Trophoblast cell (in vitro differentiated cells and primary cell): ENCODE results near the gene KIRREL3.

Source experiments
- DNase-seq, 2 donors: peaks; one replicate each; pipeline ENCODE4 v3.0.0-alpha.2; 2016
- H2AFZ ChIP-seq: 2 replicates; pipeline ENCODE4 v1.6.1; 2013; ENCODE audit warnings: low read length, moderate library complexity, mild to moderate bottlenecking; ENCODE audit not compliant: insufficient read depth, poor library complexity
- H2AK5ac ChIP-seq: 2 replicates; pipeline ENCODE4 v1.6.1; 2013; ENCODE audit warnings: mild to moderate bottlenecking, low read length
- H2BK120ac ChIP-seq: 2 replicates; pipeline ENCODE4 v1.6.1; 2013; ENCODE audit warnings: low read length, mild to moderate bottlenecking, moderate library complexity; ENCODE audit not compliant: insufficient read depth, poor library complexity
- H2BK12ac ChIP-seq: 2 replicates; pipeline ENCODE4 v1.6.1; 2013; ENCODE audit warnings: mild to moderate bottlenecking, low read length, moderate library complexity
- H2BK5ac ChIP-seq: 2 replicates; pipeline ENCODE4 v1.6.1; 2013; ENCODE audit warnings: low read length, low read depth, moderate library complexity, mild to moderate bottlenecking; ENCODE audit not compliant: poor library complexity
- H3K14ac ChIP-seq: 2 replicates; pipeline ENCODE4 v1.6.1; 2013; ENCODE audit warnings: mild to moderate bottlenecking, low read length
- H3K18ac ChIP-seq: 2 replicates; pipeline ENCODE4 v1.6.1; 2013; ENCODE audit warnings: mild to moderate bottlenecking, low read length
- H3K23ac ChIP-seq: 2 replicates; pipeline ENCODE4 v1.6.1; 2013; ENCODE audit warnings: low read length
- H3K27ac ChIP-seq: 2 replicates; pipeline ENCODE4 v1.5.1; 2013; ENCODE audit warnings: low read depth, mild to moderate bottlenecking, inconsistent platforms, low read length, moderate library complexity
- H3K27me3 ChIP-seq: 2 replicates; pipeline ENCODE4 v1.6.1; 2013; ENCODE audit warnings: inconsistent platforms, mild to moderate bottlenecking, low read length, moderate library complexity; ENCODE audit not compliant: insufficient read depth
- H3K36me3 ChIP-seq, 2 experiments: 1 replicate in 1 of 2; 2 replicates in 1 of 2; pipeline ENCODE4 v1.6.1; 2013; ENCODE audit warnings: low read length in 2 of 2, mild to moderate bottlenecking in 2 of 2, moderate library complexity in 1 of 2; ENCODE audit not compliant: insufficient read depth in 2 of 2, control insufficient read depth in 1 of 2
- H3K4ac ChIP-seq: 2 replicates; pipeline ENCODE4 v1.6.1; 2013; ENCODE audit warnings: low read depth, mild to moderate bottlenecking, low read length, moderate library complexity
- H3K4me1 ChIP-seq, 2 experiments: 1 replicate in 1 of 2; 2 replicates in 1 of 2; pipeline ENCODE4 v1.6.1; 2013; ENCODE audit warnings: low read length in 2 of 2, mild to moderate bottlenecking in 2 of 2, moderate library complexity in 1 of 2; ENCODE audit not compliant: insufficient read depth in 2 of 2, control insufficient read depth in 1 of 2
- H3K4me2 ChIP-seq: 2 replicates; pipeline ENCODE4 v1.6.1; 2013; ENCODE audit warnings: inconsistent platforms, mild to moderate bottlenecking, low read length, moderate library complexity
- H3K4me3 ChIP-seq: 2 replicates; pipeline ENCODE4 v1.5.1; 2013; ENCODE audit warnings: mild to moderate bottlenecking, low read depth, low read length, inconsistent platforms
- H3K79me1 ChIP-seq: one replicate; pipeline ENCODE4 v1.6.1; 2013; ENCODE audit warnings: low read length
- H3K79me2 ChIP-seq: 2 replicates; pipeline ENCODE4 v1.6.1; 2013; ENCODE audit warnings: low read length, mild to moderate bottlenecking; ENCODE audit not compliant: control insufficient read depth, insufficient read depth, poor library complexity
- H3K9ac ChIP-seq: 2 replicates; pipeline ENCODE4 v1.6.1; 2013; ENCODE audit warnings: mild to moderate bottlenecking, low read length
- H3K9me3 ChIP-seq: 2 replicates; pipeline ENCODE4 v1.6.1; 2013; ENCODE audit warnings: low read depth, mild to moderate bottlenecking, control low read depth, inconsistent platforms, low read length; ENCODE audit not compliant: insufficient read depth
- H4K12ac ChIP-seq: 2 replicates; pipeline ENCODE4 v1.6.1; 2013; ENCODE audit warnings: low read depth, mild to moderate bottlenecking, low read length, moderate library complexity
- H4K8ac ChIP-seq: 2 replicates; pipeline ENCODE4 v1.6.1; 2013; ENCODE audit warnings: low read depth, mild to moderate bottlenecking, low read length, moderate library complexity
- H4K91ac ChIP-seq: one replicate; pipeline ENCODE4 v1.6.1; 2013; ENCODE audit warnings: low read depth, mild to moderate bottlenecking, low read length, moderate library complexity
- WGBS: extraction: QIAGEN DNeasy Blood & Tissue Kit; methylation state at CpG from one replicate; pipeline ENCODE4 v1.1.7; 2013; ENCODE audit warnings: missing lambda C conversion rate; ENCODE audit not compliant: insufficient read length, insufficient coverage; ENCODE audit errors: extremely low coverage; 5-methylcytosine and 5-hydroxymethylcytosine counted together

KIRREL3 gene

DNA sequence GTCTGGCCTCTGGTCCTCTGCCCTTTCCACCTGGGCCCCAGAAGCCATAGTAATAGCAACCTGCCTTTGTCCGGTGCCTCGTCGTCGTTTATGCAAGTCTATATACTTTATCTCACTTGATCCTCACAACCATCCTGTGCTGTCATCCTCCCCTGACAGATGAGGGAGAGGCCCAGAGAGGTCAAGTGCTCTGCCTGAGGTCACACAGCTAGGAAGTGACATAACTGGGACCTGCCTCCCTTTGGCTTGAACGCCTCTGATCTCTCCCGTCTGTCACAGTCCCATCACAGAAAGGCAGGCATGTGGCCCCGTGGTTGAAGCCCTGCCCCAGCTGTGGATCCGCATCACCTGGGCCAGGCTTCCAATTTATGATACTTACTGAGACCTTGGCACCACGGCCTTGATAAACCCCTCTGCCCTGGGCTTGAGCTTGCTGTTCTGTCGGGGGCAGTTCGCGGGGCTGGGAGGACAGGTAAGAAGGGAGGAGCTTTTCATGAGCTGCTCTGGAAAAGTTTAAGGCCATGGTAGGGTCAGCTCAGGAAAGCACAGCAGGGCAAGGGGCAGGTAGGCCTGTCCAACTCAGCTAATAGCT lies 398.1 kb downstream of the KIRREL3 start:
- H2BK12ac ChIP-seq = no peak overlapping the region
- no peak overlapping the region for H4K8ac ChIP-seq
- no peak overlapping the region for H4K12ac ChIP-seq
- no peaks in the 10 kb centered on the region for H3K36me3 ChIP-seq
- H4K91ac ChIP-seq = no peak overlapping the region
- no peak overlapping the region for H3K27ac ChIP-seq
- H3K18ac ChIP-seq = no peak overlapping the region
- H2BK120ac ChIP-seq = no peak overlapping the region
- no peak overlapping the region for H2BK5ac ChIP-seq
- no peak overlapping the region for H2AK5ac ChIP-seq
- H3K4me2 ChIP-seq = no peak overlapping the region
- no peak overlapping the region for H3K14ac ChIP-seq
- H2AFZ ChIP-seq = no peak overlapping the region
- no peaks in the 10 kb centered on the region for H3K9me3 ChIP-seq
- no peaks in the 10 kb centered on the region for H3K79me2 ChIP-seq
- no peak for DNase-seq
- no peaks in the 10 kb centered on the region for H3K4me1 ChIP-seq
- H3K4me3 ChIP-seq = no peak overlapping the region
- H3K27me3 ChIP-seq = no peaks in the 10 kb centered on the region
- H3K9ac ChIP-seq = no peak overlapping the region
- no peak overlapping the region for H3K4ac ChIP-seq
- H3K79me1 ChIP-seq = no peaks in the 10 kb centered on the region
- H3K23ac ChIP-seq = no peak overlapping the region
- no CpG with 5 or more reads among the region's 12 CpGs for WGBS

GRCh38 chr11:126601550-126602215 lies 398.9 kb downstream of the KIRREL3 start:
- no peak for DNase-seq
- no peak overlapping the region for H3K4me3 ChIP-seq
- H2BK120ac ChIP-seq = no peak overlapping the region
- no peaks in the 10 kb centered on the region for H3K79me1 ChIP-seq
- H2BK5ac ChIP-seq = no peak overlapping the region
- no peak overlapping the region for H3K27ac ChIP-seq
- no peak overlapping the region for H2BK12ac ChIP-seq
- no peak overlapping the region for H4K91ac ChIP-seq
- no peak overlapping the region for H3K4me2 ChIP-seq
- H3K79me2 ChIP-seq = no peaks in the 10 kb centered on the region
- no peak overlapping the region for H3K4ac ChIP-seq
- no peaks in the 10 kb centered on the region for H3K4me1 ChIP-seq
- no peaks in the 10 kb centered on the region for H3K9me3 ChIP-seq
- no peaks in the 10 kb centered on the region for H3K36me3 ChIP-seq
- H4K8ac ChIP-seq = no peak overlapping the region
- no peak overlapping the region for H2AFZ ChIP-seq
- no peak overlapping the region for H4K12ac ChIP-seq
- H2AK5ac ChIP-seq = no peak overlapping the region
- no peak overlapping the region for H3K9ac ChIP-seq
- no peak overlapping the region for H3K18ac ChIP-seq
- H3K14ac ChIP-seq = no peak overlapping the region
- no CpG with 5 or more reads among the region's 22 CpGs for WGBS
- no peak overlapping the region for H3K23ac ChIP-seq
- no peaks in the 10 kb centered on the region for H3K27me3 ChIP-seq

GRCh38 chr11:126601136-126601535 lies 399.4 kb downstream of the KIRREL3 start:
- Histone ChIP-seq H3K4ac (no peak overlapping the region), H2AFZ (no peak overlapping the region), H2BK120ac (no peak overlapping the region), H2BK12ac (no peak overlapping the region), H4K12ac (no peak overlapping the region), H3K27ac (no peak overlapping the region), H2BK5ac (no peak overlapping the region), H2AK5ac (no peak overlapping the region), H3K18ac (no peak overlapping the region), H3K79me1 (no peaks in the 10 kb centered on the region), H3K27me3 (no peaks in the 10 kb centered on the region), H3K79me2 (no peaks in the 10 kb centered on the region), H4K8ac (no peak overlapping the region), H3K4me1 (no peaks in the 10 kb centered on the region), H3K23ac (no peak overlapping the region), H3K36me3 (no peaks in the 10 kb centered on the region), H3K4me2 (no peak overlapping the region), H4K91ac (no peak overlapping the region), H3K14ac (no peak overlapping the region), H3K9ac (no peak overlapping the region), H3K4me3 (no peak overlapping the region), H3K9me3 (no peaks in the 10 kb centered on the region)
- no peak for DNase-seq
- no CpG with 5 or more reads among the region's 5 CpGs for WGBS

DNA sequence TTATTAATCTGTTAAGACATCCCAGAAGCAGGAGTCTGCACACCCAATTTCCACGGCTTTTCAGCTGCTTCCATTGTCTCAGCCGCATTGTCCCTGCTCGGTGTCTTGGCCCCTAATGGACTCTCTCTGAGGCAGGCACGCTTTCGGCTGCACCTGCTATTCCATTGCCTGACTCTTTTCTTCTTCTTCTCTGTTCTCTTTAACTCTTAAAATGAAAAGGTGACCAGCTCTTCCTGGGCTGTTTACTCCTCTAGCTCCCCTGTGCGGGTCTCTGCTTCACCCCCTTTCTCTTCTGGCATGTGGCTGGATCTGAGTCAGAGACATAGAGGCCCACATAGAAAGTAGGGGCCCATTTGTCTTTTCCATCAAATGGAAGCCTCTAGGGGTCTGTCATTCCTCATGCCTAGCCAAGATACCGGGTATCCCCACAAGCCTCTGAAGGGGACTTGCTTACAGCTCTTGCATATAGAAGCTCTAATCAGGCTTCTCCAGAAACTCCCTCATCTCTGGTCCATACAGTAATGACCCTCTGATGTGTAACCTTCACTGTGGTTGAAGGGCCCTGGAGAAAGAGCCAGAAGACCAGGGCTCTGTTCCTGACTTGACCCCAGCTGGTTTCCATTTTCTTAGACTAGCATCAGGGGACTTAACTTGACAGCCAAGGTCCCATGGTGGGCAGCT lies 401.2 kb downstream of the KIRREL3 start:
- Histone ChIP-seq H3K27me3 (no peaks in the 10 kb centered on the region), H3K4me3 (no peak overlapping the region), H3K9me3 (no peaks in the 10 kb centered on the region), H3K9ac (no peak overlapping the region), H3K4me1 (no peaks in the 10 kb centered on the region), H3K18ac (no peak overlapping the region), H2BK12ac (no peak overlapping the region), H2BK5ac (no peak overlapping the region), H3K23ac (no peak overlapping the region), H4K8ac (no peak overlapping the region), H3K79me1 (no peaks in the 10 kb centered on the region), H3K27ac (no peak overlapping the region), H2AK5ac (no peak overlapping the region), H2AFZ (no peak overlapping the region), H3K36me3 (no peaks in the 10 kb centered on the region), H3K79me2 (no peaks in the 10 kb centered on the region), H3K4ac (no peak overlapping the region), H3K14ac (no peak overlapping the region), H4K12ac (no peak overlapping the region), H2BK120ac (no peak overlapping the region), H4K91ac (no peak overlapping the region), H3K4me2 (no peak overlapping the region)
- WGBS = no CpG with 5 or more reads among the region's 7 CpGs
- no peak for DNase-seq
